Astrocyte (in vitro differentiated cells and primary cell): ENCODE results near the gene IL10RA. TPM values are rescaled to one million over a fixed set of nuclear protein-coding genes. Genes with fewer than 3 reads are reported as not detected.

Experiments used
- DNase-seq: peaks from one replicate; pipeline ENCODE4 v3.0.0-alpha.2; 2010; ENCODE audit warnings: low read depth
- FAIRE-seq: peaks from 2 replicates; lab custom pipeline; 2011; peaks lifted over from hg19 to GRCh38; lab: Jason Lieb, UNC
- H2AFZ ChIP-seq: 2 replicates; pipeline ENCODE4 v1.6.0; 2012; ENCODE audit warnings: low read depth, low read length, inconsistent platforms
- H3K27ac ChIP-seq: 2 replicates; pipeline ENCODE4 v1.5.1; 2011; ENCODE audit warnings: low read depth, low read length, inconsistent platforms
- H3K27me3 ChIP-seq: 2 replicates; pipeline ENCODE4 v1.6.0; 2011; ENCODE audit warnings: low read length, inconsistent platforms; ENCODE audit not compliant: insufficient read depth
- H3K36me3 ChIP-seq: 2 replicates; pipeline ENCODE4 v1.5.1; 2011; ENCODE audit warnings: low read length, inconsistent platforms; ENCODE audit not compliant: insufficient read depth
- H3K4me1 ChIP-seq: 2 replicates; pipeline ENCODE4 v1.5.1; 2011; ENCODE audit warnings: low read length, inconsistent platforms; ENCODE audit not compliant: insufficient read depth
- H3K4me2 ChIP-seq: 2 replicates; pipeline ENCODE4 v1.6.0; 2012; ENCODE audit warnings: low read length, inconsistent platforms
- H3K4me3 ChIP-seq: 2 replicates; pipeline ENCODE4 v1.5.1; 2011; ENCODE audit warnings: low read depth, mild to moderate bottlenecking, low read length, inconsistent platforms; ENCODE audit not compliant: insufficient read depth
- H3K79me2 ChIP-seq: 2 replicates; pipeline ENCODE4 v1.6.0; 2012; ENCODE audit warnings: mild to moderate bottlenecking, low read length, inconsistent platforms; ENCODE audit not compliant: insufficient read depth
- H3K9ac ChIP-seq: 2 replicates; pipeline ENCODE4 v1.6.0; 2012; ENCODE audit warnings: mild to moderate bottlenecking, low read length, inconsistent platforms
- H3K9me3 ChIP-seq: 2 replicates; pipeline ENCODE4 v1.5.1; 2012; ENCODE audit warnings: low read depth, mild to moderate bottlenecking, low read length, inconsistent platforms; ENCODE audit not compliant: insufficient read depth
- H4K20me1 ChIP-seq: 2 replicates; pipeline ENCODE4 v1.6.0; 2012; ENCODE audit warnings: low read length, inconsistent platforms; ENCODE audit not compliant: insufficient read depth
- H3K27ac Mint-ChIP-seq: one replicate; pipeline ENCODE4 v1.8.0; 2021; ENCODE audit warnings: mild to moderate bottlenecking, mixed read lengths; ENCODE audit not compliant: unreplicated experiment
- H3K27me3 Mint-ChIP-seq: one replicate; pipeline ENCODE4 v1.8.0; 2021; ENCODE audit warnings: low read depth, mixed read lengths; ENCODE audit not compliant: unreplicated experiment
- H3K36me3 Mint-ChIP-seq: one replicate; pipeline ENCODE4 v1.8.0; 2021; ENCODE audit warnings: low read depth, mixed read lengths; ENCODE audit not compliant: unreplicated experiment
- H3K4me1 Mint-ChIP-seq: one replicate; pipeline ENCODE4 v1.8.0; 2021; ENCODE audit warnings: low read depth, mixed read lengths; ENCODE audit not compliant: unreplicated experiment
- H3K4me3 Mint-ChIP-seq: one replicate; pipeline ENCODE4 v1.8.0; 2021; ENCODE audit warnings: mild to moderate bottlenecking, moderate library complexity, mixed read lengths; ENCODE audit not compliant: unreplicated experiment
- H3K9me3 Mint-ChIP-seq: one replicate; pipeline ENCODE4 v1.8.0; 2021; ENCODE audit warnings: mild to moderate bottlenecking, mixed read lengths; ENCODE audit not compliant: unreplicated experiment
- EZH2 ChIP-seq: IDR thresholded peaks from 2 replicates; pipeline ENCODE4 v1.6.1; 2012; ENCODE audit warnings: mild to moderate bottlenecking, low read length, inconsistent platforms; ENCODE audit not compliant: insufficient read depth
- total RNA-seq: library from RNA; stranded (reverse); gene quantifications from 2 replicates; pipeline ENCODE4 v1.2.1, GENCODE V29; 2021
- TF ChIP-seq, protein P1 (sequence below): IDR thresholded peaks from 2 replicates; pipeline ENCODE4 v1.5.1; 2011; ENCODE audit warnings: low read depth, mild to moderate bottlenecking, inconsistent platforms, low read length, moderate library complexity; ENCODE audit not compliant: insufficient read depth

Gene IL10RA
- total RNA-seq, 1 donor from 2014 or later: 0.73 TPM

DNA sequence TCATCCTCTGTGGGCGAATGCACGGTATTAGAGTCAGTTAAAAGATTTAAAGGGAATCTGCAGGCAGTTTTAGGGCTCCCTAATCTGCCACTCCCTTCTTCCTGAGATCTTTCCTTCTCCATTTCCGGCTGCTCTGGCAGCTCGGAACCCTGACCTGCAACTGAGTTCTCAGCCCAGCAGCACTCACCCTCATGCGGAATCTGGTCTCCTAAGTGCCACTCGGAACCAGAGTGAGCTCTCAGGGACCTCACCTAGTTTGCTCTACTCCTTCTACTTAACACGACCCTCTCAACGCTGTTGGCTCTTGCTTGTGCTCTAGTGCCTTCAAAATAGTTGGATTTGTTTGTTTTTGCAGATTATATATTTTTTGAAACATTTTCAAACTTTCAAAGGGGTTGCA is 19.3 kb upstream of the IL10RA start:
- no peaks in the 10 kb centered on the region for H3K9me3 Mint-ChIP-seq
- Histone ChIP-seq H2AFZ (no peak overlapping the region), H3K9ac (no peak overlapping the region), H3K27me3 (peaks cover 5% of the 10 kb centered on the region), H3K79me2 (no peaks in the 10 kb centered on the region), H3K4me2 (no peak overlapping the region), H3K4me3 (no peak overlapping the region), H3K36me3 (no peaks in the 10 kb centered on the region), H3K9me3 (no peaks in the 10 kb centered on the region), H3K27ac (no peak overlapping the region), H3K4me1 (peaks cover 3% of the 10 kb centered on the region), H4K20me1 (no peaks in the 10 kb centered on the region)
- H3K36me3 Mint-ChIP-seq: no peaks in the 10 kb centered on the region
- H3K4me3 Mint-ChIP-seq: no peak overlapping the region
- DNase-seq: no peak
- TF ChIP-seq, protein P1, sequence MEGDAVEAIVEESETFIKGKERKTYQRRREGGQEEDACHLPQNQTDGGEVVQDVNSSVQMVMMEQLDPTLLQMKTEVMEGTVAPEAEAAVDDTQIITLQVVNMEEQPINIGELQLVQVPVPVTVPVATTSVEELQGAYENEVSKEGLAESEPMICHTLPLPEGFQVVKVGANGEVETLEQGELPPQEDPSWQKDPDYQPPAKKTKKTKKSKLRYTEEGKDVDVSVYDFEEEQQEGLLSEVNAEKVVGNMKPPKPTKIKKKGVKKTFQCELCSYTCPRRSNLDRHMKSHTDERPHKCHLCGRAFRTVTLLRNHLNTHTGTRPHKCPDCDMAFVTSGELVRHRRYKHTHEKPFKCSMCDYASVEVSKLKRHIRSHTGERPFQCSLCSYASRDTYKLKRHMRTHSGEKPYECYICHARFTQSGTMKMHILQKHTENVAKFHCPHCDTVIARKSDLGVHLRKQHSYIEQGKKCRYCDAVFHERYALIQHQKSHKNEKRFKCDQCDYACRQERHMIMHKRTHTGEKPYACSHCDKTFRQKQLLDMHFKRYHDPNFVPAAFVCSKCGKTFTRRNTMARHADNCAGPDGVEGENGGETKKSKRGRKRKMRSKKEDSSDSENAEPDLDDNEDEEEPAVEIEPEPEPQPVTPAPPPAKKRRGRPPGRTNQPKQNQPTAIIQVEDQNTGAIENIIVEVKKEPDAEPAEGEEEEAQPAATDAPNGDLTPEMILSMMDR: no peak
- TF ChIP-seq EZH2: no peak
- H3K27ac Mint-ChIP-seq: no peak overlapping the region
- no peak for FAIRE-seq
- peaks cover 6% of the 10 kb centered on the region for H3K27me3 Mint-ChIP-seq
- peaks cover 6% of the 10 kb centered on the region for H3K4me1 Mint-ChIP-seq

DNA sequence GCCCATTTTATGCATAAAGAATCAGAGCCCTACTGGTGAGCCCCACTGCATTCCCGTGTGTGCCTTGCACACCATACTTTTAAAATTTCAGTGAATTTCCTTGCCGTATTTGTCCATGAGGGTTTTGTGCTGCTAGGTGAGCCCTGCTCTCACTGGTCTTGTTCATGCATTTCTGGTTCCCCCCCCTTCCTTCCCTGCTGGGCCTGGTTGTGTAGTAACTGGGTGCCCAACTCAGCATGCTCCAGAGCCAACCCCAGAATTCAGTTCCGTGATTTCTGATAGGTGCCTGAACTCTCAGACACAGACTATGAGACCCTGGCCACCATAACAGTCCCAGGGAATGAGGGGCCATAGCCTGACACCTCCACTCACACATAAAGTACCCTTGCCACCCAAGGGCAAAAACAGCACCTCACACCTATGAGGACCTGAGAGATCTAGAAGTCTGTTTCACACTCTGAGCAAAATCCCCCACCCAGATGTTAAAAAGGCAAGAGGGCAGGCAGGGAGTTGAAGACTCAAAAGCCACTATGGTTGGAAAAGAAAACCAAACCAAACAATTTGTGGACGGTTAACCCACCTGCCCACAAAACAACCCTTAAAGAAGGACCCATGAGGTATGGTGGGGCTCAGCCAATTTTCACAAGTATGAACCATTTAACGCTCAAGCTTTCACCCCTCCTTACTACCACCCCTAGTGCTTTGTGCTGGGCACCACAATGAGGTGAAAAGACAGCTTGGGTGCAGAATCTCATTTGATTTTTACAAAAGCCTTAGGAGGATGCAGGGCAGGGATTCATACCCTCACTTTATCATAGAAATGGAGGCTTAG is 16.8 kb upstream of the IL10RA start:
- H3K79me2 ChIP-seq: no peaks in the 10 kb centered on the region
- H3K4me2 ChIP-seq: no peak overlapping the region
- H4K20me1 ChIP-seq: no peaks in the 10 kb centered on the region
- H3K27me3 ChIP-seq: peaks cover 6% of the 10 kb centered on the region
- no peak overlapping the region for H3K27ac ChIP-seq
- peaks cover 9% of the 10 kb centered on the region for H3K4me1 Mint-ChIP-seq
- H3K4me3 Mint-ChIP-seq: no peak overlapping the region
- FAIRE-seq (no peak), DNase-seq (no peak)
- H3K27me3 Mint-ChIP-seq: peaks cover 11% of the 10 kb centered on the region
- no peaks in the 10 kb centered on the region for H3K36me3 Mint-ChIP-seq
- no peaks in the 10 kb centered on the region for H3K36me3 ChIP-seq
- no peak overlapping the region for H3K4me3 ChIP-seq
- H3K4me1 ChIP-seq: peaks cover 3% of the 10 kb centered on the region
- H3K9ac ChIP-seq: no peak overlapping the region
- H3K9me3 ChIP-seq: no peaks in the 10 kb centered on the region
- H2AFZ ChIP-seq: no peak overlapping the region
- H3K27ac Mint-ChIP-seq: no peak overlapping the region
- TF ChIP-seq, protein P1: no peak
- TF ChIP-seq EZH2: no peak
- no peaks in the 10 kb centered on the region for H3K9me3 Mint-ChIP-seq
